GM19395 (cell line): Measurements from ENCODE around the gene DDR1.
A peak's percentile ranks its signal among the peaks of the same experiment; 100 is the strongest.
"Not testable (repeated sequence)": the region's sequence is repeated elsewhere in the genome, so short reads cannot be mapped to it uniquely, and the experiment has no call there.

Source experiments
- ATAC-seq: cut with Tn5 transposase; IDR thresholded peaks from one replicate; pipeline ENCODE4 v1.9.1; 2021; ENCODE audit warnings: mild to moderate bottlenecking, moderate library complexity; ENCODE audit not compliant: unreplicated experiment

DDR1 gene

GRCh38 chr6:30852459-30852858, 31.9 kb upstream of the DDR1 start:
- ATAC-seq = not testable (repeated sequence)

- ATAC-seq = no peak
These were observed 29.9 kb upstream of the DDR1 start for GRCh38 chr6:30854285-30855040.

- no peak for ATAC-seq
These were observed 28.8 kb upstream of the DDR1 start for GRCh38 chr6:30855429-30856075.

GRCh38 chr6:30857112-30857511, 27.2 kb upstream of the DDR1 start:
- ATAC-seq = no peak

GRCh38 chr6:30857549-30857948, 26.8 kb upstream of the DDR1 start:
- ATAC-seq = no peak

GRCh38 chr6:30859726-30860125, 24.6 kb upstream of the DDR1 start:
- ATAC-seq = not testable (repeated sequence)

- ATAC-seq = no peak
These were observed 22.9 kb upstream of the DDR1 start for GRCh38 chr6:30861257-30862048.

- no peak for ATAC-seq
These were observed 22.0 kb upstream of the DDR1 start for GRCh38 chr6:30862156-30862875.

- ATAC-seq = no peak
These were observed 20.0 kb upstream of the DDR1 start for GRCh38 chr6:30864325-30864724.

GRCh38 chr6:30869241-30869749, 15.0 kb upstream of the DDR1 start:
- ATAC-seq = not testable (repeated sequence)

GRCh38 chr6:30870546-30870945, 13.8 kb upstream of the DDR1 start:
- no peak for ATAC-seq

GRCh38 chr6:30871592-30872183, 12.6 kb upstream of the DDR1 start:
- no peak for ATAC-seq

- no peak for ATAC-seq
These were observed 11.1 kb upstream of the DDR1 start for GRCh38 chr6:30873137-30873640.

- ATAC-seq = not testable (repeated sequence)
These were observed 10.5 kb upstream of the DDR1 start for GRCh38 chr6:30873795-30874194.

- ATAC-seq = no peak
These were observed 8.9 kb upstream of the DDR1 start for GRCh38 chr6:30875244-30876038.

GRCh38 chr6:30876039-30876730, 8.1 kb upstream of the DDR1 start:
- no peak for ATAC-seq

GRCh38 chr6:30877419-30878262, 6.7 kb upstream of the DDR1 start:
- peak; percentile 54 for ATAC-seq
